Mammary epithelial cell (primary cell): ENCODE results near the gene TSPAN18.

ENCODE experiments used
- EZH2 ChIP-seq: IDR thresholded peaks from 2 replicates; pipeline ENCODE4 v1.6.1; 2012; ENCODE audit warnings: low read length, inconsistent platforms, borderline replicate concordance
- TF ChIP-seq, protein P1 (sequence below), 2 donors: IDR thresholded peaks in 1 of 2; conservative IDR thresholded peaks in 1 of 2; 2 replicates each; pipeline ENCODE4 v1.5.1; 2011 to 2012; ENCODE audit warnings: inconsistent platforms in 2 of 2, low read length in 2 of 2, mild to moderate bottlenecking in 2 of 2, control low read depth in 1 of 2, low read depth in 1 of 2; ENCODE audit not compliant: insufficient read depth in 1 of 2; ENCODE audit errors: extremely low read depth in 1 of 2

DNA sequence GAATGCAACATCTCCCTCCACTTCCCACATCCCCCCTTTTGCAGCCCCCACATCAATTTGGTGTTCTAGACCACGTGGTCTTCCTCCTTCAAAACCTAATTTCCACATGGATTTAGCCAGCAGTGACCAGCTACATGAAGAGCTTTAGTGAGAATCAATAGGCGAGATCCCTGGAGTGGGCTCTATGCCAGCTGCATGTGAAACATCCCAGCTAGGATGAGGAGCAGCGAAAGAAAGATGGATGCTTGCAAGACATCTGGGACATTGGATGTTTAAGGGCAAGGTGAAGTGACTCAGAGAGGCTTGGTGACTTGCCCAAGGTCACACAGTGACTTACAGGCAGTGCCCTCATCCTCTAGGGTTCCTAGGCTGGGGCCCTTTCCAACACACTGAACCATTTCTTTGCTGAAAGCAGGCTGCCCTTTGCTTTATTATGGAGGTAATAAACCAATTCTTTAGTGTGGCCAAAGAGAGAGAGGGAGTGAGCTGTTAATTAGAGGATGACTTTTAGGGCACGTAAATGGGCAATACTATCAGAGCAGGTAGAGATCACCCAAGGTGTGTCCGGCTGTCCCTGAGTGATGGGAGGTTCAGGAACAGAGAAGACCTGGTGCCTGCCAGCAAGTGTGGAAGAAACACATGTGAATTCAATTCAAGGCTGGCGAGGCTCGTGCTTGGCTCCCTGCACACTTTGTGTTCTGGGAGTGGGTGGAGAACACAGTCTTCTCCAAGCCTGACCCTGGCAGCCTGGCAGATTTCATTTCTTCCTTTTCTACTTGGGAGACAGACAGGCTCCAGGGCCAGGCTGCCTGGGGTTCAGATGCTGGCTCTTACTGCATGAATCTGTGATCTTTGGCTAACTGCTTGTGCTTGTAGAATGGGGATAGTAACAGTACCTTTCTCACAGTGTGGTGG lies 24.0 kb downstream of the TSPAN18 start:
- TF ChIP-seq, protein P1, sequence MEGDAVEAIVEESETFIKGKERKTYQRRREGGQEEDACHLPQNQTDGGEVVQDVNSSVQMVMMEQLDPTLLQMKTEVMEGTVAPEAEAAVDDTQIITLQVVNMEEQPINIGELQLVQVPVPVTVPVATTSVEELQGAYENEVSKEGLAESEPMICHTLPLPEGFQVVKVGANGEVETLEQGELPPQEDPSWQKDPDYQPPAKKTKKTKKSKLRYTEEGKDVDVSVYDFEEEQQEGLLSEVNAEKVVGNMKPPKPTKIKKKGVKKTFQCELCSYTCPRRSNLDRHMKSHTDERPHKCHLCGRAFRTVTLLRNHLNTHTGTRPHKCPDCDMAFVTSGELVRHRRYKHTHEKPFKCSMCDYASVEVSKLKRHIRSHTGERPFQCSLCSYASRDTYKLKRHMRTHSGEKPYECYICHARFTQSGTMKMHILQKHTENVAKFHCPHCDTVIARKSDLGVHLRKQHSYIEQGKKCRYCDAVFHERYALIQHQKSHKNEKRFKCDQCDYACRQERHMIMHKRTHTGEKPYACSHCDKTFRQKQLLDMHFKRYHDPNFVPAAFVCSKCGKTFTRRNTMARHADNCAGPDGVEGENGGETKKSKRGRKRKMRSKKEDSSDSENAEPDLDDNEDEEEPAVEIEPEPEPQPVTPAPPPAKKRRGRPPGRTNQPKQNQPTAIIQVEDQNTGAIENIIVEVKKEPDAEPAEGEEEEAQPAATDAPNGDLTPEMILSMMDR (conservative IDR thresholded peaks at IDR 0.05 in 1 of 2, IDR thresholded peaks at IDR 0.05 in 1 of 2; ENCODE audit: extremely low read depth in 1 of 2, insufficient read depth in 1 of 2, low read depth in 1 of 2, low read length in 2 of 2): no peak
- no peak for TF ChIP-seq EZH2
